Prostate gland (tissue), 1 donor: ENCODE results near the gene RFXAP.

Experiments
- POLR2A ChIP-seq: fragments of 450-650 bp; IDR thresholded peaks from one replicate; pipeline ENCODE4 v1.6.1; 2016; ENCODE audit warnings: antibody characterized with exemption, mild to moderate bottlenecking
- POLR2AphosphoS5 ChIP-seq: sonication (generic); formaldehyde crosslinking; IDR thresholded peaks from one replicate; pipeline ENCODE4 v1.6.1; 2017; ENCODE audit warnings: antibody characterized with exemption

DNA sequence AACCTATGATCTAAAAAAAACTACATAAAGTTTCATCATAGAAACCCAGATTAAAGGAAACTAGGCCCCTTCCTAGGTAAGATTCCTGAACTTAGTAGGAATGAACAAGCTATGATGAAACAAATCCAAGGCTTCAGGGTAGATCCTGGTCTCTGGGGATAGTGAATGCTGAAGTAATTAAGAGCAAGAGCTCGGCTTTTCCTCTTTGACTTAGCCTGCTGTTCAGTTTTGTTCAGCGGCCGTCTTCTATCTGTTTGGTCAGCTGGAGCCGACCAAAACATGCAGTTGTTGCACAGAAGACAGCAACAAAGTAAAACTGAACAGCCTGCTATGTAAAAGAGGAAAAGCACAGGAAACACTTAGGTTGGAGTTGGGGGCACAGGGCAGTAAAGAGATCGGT is 44.1 kb upstream of the RFXAP start:
- TF ChIP-seq POLR2A (no peak), POLR2AphosphoS5 (no peak)
